ENCODE results near the gene EHD4.

EHD4 gene

DNA sequence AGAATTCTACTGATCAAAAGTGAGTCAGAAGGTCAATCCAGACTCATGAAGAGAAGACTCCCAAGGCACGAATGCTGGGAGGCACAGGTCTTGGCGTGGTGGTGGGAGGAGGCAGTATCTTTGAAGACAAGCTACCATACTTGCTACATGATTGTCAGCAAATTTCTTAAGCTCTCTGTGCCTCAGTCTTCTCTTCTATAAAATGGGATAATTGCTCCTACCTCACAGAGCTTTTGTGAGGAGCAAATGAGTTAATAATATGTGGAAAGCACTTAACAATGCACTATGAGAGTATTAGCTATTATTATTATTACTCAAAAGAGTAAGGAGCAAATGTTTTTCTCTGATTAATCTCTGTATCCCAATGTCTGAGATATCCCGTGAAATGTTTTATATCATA, 36.2 kb downstream of the EHD4 start:
- TF ChIP-seq GATA3 (IDR thresholded peaks at IDR 0.05; ENCODE audit: low read depth, low read length) (no peak), GATA2 (IDR thresholded peaks at IDR 0.05; ENCODE audit: low read depth, low read length) (no peak)

DNA sequence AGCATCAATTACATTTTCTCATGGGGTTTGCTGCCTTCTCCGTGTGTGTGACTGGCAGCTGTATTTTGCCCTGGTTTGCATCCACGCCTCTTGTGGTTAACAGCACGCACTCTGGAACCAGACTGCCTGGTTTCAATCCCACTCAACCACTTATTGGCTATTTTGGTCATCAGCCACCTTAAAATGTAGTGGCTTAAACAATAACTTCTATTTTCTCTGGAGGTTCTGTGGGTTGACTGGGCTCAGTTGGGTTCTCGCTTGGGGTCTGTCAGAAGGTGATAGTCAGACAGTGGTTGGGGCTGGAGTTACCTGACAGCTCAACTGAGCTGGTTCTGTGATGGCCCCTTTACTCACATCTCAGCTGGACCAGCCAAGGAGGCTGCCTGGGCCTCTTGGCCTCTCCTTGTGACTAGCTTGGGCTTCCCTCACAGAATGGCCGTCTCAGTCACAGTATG, 36.8 kb downstream of the EHD4 start:
- no peak for TF ChIP-seq GATA2 (IDR thresholded peaks at IDR 0.05; ENCODE audit: low read depth, low read length)
- TF ChIP-seq GATA3 (IDR thresholded peaks at IDR 0.05; ENCODE audit: low read depth, low read length): no peak

GRCh38 chr15:41934843-41935242, 37.5 kb downstream of the EHD4 start:
- TF ChIP-seq GATA3 (IDR thresholded peaks at IDR 0.05; ENCODE audit: low read depth, low read length): no peak
- TF ChIP-seq GATA2 (IDR thresholded peaks at IDR 0.05; ENCODE audit: low read depth, low read length): no peak

- TF ChIP-seq GATA2 (IDR thresholded peaks at IDR 0.05; ENCODE audit: low read depth, low read length) (no peak), GATA3 (IDR thresholded peaks at IDR 0.05; ENCODE audit: low read depth, low read length) (no peak)
These were observed 38.6 kb downstream of the EHD4 start for GRCh38 chr15:41933771-41934170.

DNA sequence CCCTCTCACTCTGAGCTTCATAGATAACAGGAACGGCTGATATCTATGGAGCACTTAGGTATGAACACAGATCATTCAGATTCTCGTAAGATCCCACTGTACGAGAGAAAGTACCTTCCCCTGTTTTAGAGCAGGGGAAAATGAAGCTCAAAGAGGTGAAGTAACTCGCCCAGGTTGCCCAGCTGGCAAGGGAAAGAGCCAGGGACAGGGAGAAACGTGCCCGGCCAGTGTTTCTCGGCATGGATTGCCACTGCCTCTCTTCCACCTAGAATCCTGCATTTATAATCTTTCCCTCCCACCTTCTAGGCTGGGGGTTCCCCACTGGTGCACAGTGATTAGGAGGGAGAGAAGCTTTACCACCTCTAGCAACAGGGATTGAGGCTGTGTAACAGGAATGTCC, 39.0 kb downstream of the EHD4 start:
- TF ChIP-seq GATA2 (IDR thresholded peaks at IDR 0.05; ENCODE audit: low read depth, low read length) (no peak), GATA3 (IDR thresholded peaks at IDR 0.05; ENCODE audit: low read depth, low read length) (no peak)

GRCh38 chr15:41932511-41933289, 39.7 kb downstream of the EHD4 start:
- TF ChIP-seq GATA3 (IDR thresholded peaks at IDR 0.05; ENCODE audit: low read depth, low read length) (no peak), GATA2 (IDR thresholded peaks at IDR 0.05; ENCODE audit: low read depth, low read length) (no peak)

GRCh38 chr15:41932101-41932500, 40.3 kb downstream of the EHD4 start:
- TF ChIP-seq GATA2 (IDR thresholded peaks at IDR 0.05; ENCODE audit: low read depth, low read length): no peak
- TF ChIP-seq GATA3 (IDR thresholded peaks at IDR 0.05; ENCODE audit: low read depth, low read length): no peak

DNA sequence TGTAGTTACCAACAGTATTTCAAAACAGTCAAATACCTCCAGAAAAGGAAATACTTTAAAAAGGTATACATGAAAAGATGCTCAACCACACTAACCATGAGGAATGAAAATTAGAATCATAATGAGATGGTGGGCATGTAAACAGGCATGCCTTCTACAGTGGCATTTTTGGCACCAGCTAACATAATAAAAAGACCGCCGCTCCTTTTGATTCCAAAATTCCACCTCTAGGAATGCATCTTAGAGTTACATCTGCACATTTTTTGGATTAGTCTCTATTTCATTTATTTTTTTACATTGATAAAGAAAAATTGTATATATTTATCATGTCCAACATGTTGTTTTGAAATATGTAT, 41.5 kb downstream of the EHD4 start:
- TF ChIP-seq GATA3 (IDR thresholded peaks at IDR 0.05; ENCODE audit: low read depth, low read length): no peak
- TF ChIP-seq GATA2 (IDR thresholded peaks at IDR 0.05; ENCODE audit: low read depth, low read length): no peak

DNA sequence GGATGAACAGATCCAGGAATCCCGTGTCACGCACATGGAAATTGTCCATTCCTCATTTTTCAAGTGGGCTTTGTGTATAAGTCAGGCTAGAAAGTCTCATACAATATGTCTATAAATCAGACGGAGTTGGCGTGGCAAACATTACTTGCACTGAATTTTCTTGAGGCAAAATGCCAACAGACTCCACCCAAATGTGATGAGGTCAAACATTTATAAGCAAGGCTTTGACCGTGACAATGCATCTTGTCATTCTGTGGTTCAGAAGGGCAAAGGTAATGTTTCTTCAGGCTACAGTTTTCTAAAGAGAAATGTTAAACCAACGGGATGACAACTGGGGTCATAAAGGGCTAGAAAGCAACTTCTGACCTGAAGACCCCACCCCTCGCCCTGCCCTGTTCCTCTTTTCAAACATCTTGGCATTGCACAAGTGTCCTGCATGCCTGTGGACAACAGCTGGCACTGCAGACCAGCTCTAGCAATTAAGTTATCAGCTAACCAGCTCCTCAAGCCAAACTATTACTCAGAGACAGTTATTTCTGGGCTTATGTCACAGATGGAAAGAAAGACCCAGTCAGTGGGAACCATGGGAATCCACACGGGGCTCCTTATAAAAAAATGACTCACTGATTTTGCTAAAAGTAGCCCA, 42.0 kb downstream of the EHD4 start:
- no peak for TF ChIP-seq GATA3 (IDR thresholded peaks at IDR 0.05; ENCODE audit: low read depth, low read length)
- TF ChIP-seq GATA2 (IDR thresholded peaks at IDR 0.05; ENCODE audit: low read depth, low read length): no peak

GRCh38 chr15:41928637-41929620, 43.4 kb downstream of the EHD4 start:
- TF ChIP-seq GATA2 (IDR thresholded peaks at IDR 0.05; ENCODE audit: low read depth, low read length): no peak
- no peak for TF ChIP-seq GATA3 (IDR thresholded peaks at IDR 0.05; ENCODE audit: low read depth, low read length)

GRCh38 chr15:41928100-41928499, 44.3 kb downstream of the EHD4 start:
- TF ChIP-seq GATA2 (IDR thresholded peaks at IDR 0.05; ENCODE audit: low read depth, low read length) (no peak), GATA3 (IDR thresholded peaks at IDR 0.05; ENCODE audit: low read depth, low read length) (no peak)

DNA sequence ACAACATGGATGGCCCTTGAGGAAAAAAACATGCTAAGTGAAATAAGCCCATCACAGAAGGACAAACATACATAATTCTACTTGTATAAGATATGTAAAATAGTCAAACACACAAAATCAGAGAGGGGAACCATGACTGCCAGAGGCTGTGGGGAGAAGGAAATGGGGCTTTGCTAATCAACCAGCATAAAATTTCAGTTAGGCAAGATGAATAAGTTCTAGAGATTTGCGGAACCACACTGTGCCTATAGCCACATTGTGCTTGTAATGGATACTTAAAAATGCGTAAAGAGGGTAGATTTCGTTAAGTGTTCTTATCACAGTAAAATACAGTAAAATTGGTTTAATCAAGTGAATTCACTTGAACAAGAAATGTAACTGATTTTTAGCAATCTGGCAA, 44.8 kb downstream of the EHD4 start:
- TF ChIP-seq GATA3 (IDR thresholded peaks at IDR 0.05; ENCODE audit: low read depth, low read length): no peak

DNA sequence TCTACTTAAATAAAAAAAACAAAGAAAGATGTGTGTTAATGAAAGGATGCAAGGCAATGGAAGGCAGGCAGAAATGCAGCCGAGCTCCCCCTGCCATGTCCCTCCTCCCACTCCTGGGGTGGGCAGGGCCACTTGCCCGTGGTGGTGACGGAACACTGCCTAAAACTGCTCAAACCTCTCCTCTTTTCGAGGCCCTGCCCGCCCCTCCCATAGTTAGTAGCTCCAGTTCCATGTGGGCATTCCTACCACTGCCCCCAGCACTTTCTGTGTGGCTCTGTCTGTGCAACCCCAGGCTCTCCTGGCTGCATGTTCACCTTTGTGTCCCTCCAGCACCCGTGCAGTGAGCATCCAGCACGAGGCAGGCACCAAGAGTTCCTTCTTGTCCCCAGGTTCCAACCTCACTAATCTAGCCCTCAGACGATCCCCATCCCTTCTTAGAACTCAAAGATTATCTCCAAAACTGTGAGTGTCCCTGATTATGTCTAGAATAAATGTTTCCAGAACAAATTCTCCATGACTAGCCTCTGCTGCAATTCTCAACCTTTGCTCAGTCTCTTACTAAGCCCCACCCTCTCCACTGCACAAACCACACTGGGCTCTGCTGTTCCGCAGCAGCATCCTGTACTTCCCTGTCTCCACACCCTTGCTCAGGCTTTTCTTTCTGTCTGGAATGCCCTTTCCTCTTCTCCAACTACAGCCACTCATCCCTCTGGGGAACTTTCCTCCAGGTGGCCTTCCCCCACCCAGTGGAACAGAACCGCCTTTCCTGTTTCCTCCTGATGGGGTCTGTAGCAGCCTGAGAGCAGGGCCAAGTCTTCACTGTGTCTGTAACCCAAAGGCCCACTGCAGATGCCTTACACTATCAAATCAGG, 45.9 kb downstream of the EHD4 start:
- TF ChIP-seq GATA2 (IDR thresholded peaks at IDR 0.05; ENCODE audit: low read depth, low read length): no peak
- TF ChIP-seq GATA3 (IDR thresholded peaks at IDR 0.05; ENCODE audit: low read depth, low read length): no peak
